GM10248 (cell line): ENCODE results near the gene R3HDM4.

Experiments used
- CTCF ChIA-PET: fragments of 300-600 bp; sonication (Branson Sonifier 250); formaldehyde crosslinking; extraction: SDS; loops from one replicate; lab custom pipeline; 2021; ENCODE audit warnings: antibody characterized with exemption; lab: Yijun Ruan, JAX
- POLR2A ChIA-PET: fragments of 350-650 bp; sonication (Branson Sonifier 250); formaldehyde crosslinking; extraction: SDS; loops from one replicate; lab custom pipeline; 2020; ENCODE audit warnings: antibody characterized with exemption; lab: Yijun Ruan, JAX
- DNase-seq: peaks from one replicate; pipeline ENCODE4 v3.0.0; 2012; ENCODE audit errors: extremely low spot score
- CTCF ChIP-seq: IDR thresholded peaks from 2 replicates; pipeline ENCODE4 v1.5.1; 2012; ENCODE audit warnings: mild to moderate bottlenecking, low read depth; ENCODE audit errors: extremely low read depth, missing control alignments, control extremely low read depth

Gene R3HDM4

GRCh38 chr19:952680-953444 lies 39.8 kb upstream of the R3HDM4 start:
- ChIA-PET CTCF (interaction anchor here (0.9 to 1.7 kb wide), 2 partner anchors 29 to 30 kb away, joined by 3 to 6 read pairs; no protein-coding TSS in a partner anchor), POLR2A (no interaction called here)
- TF ChIP-seq CTCF, result no peak
- no peak for DNase-seq

- TF ChIP-seq CTCF, result no peak
- no peak for DNase-seq
- ChIA-PET CTCF (interaction anchor here (0.9 to 1.7 kb wide), 2 partner anchors 29 kb away, joined by 3 to 6 read pairs; no protein-coding TSS in a partner anchor), POLR2A (no interaction called here)
Measured at GRCh38 chr19:952049-952679, 39.1 kb upstream of the R3HDM4 start.

GRCh38 chr19:950352-951066 lies 37.5 kb upstream of the R3HDM4 start:
- no peak for DNase-seq
- TF ChIP-seq CTCF, result no peak
- CTCF ChIA-PET, result no interaction called here
- POLR2A ChIA-PET, result no interaction called here

GRCh38 chr19:948842-949496 lies 36.0 kb upstream of the R3HDM4 start:
- DNase-seq, result no peak
- no peak for TF ChIP-seq CTCF
- CTCF ChIA-PET, result interaction anchor here (1.0 to 1.7 kb wide), 3 partner anchors 9 to 34 kb away, joined by 3 to 7 read pairs (median 4); no protein-coding TSS in a partner anchor
- POLR2A ChIA-PET, result interaction anchor here (0.7 to 1.3 kb wide), 3 partner anchors 16 to 74 kb away, joined by 5 to 8 read pairs (median 8); partner anchors contain the start of gene WDR18

GRCh38 chr19:947707-948539 lies 34.9 kb upstream of the R3HDM4 start:
- ChIA-PET CTCF (interaction anchor here (1.1 to 2.5 kb wide), 5 partner anchors 10 to 34 kb away, joined by 3 to 10 read pairs (median 7); no protein-coding TSS in a partner anchor), POLR2A (interaction anchor here (0.9 to 1.3 kb wide), 2 partner anchors 14 to 15 kb away, joined by 3 to 8 read pairs; no protein-coding TSS in a partner anchor)
- peak; percentile 91 for DNase-seq
- no peak for TF ChIP-seq CTCF
